BE2C (cell line): ENCODE data around the gene PPP1CB.

Source experiments
- DNase-seq: peaks from one replicate; pipeline ENCODE4 v3.0.0-alpha.2; 2020
- H3K27me3 ChIP-seq: fragments of 250-450 bp; sonication (Bioruptor Pico); 2 replicates; pipeline ENCODE4 v1.5.1; 2020; ENCODE audit warnings: mild to moderate bottlenecking
- H3K36me3 ChIP-seq: fragments of 250-450 bp; sonication (Bioruptor Pico); 2 replicates; pipeline ENCODE4 v1.5.1; 2020; ENCODE audit warnings: mild to moderate bottlenecking
- H3K4me1 ChIP-seq: fragments of 250-450 bp; sonication (Bioruptor Pico); 2 replicates; pipeline ENCODE4 v1.5.1; 2020
- H3K4me3 ChIP-seq: 2 replicates; pipeline ENCODE4 v1.5.1; 2011; ENCODE audit warnings: low read depth, low read length
- H3K9me3 ChIP-seq: fragments of 250-450 bp; sonication (Bioruptor Pico); 2 replicates; pipeline ENCODE4 v1.5.1; 2020
- CTCF ChIP-seq: IDR thresholded peaks from 2 replicates; pipeline ENCODE4 v1.5.1; 2012; ENCODE audit warnings: mild to moderate bottlenecking, low read depth, low read length

The PPP1CB gene

GRCh38 chr2:28751956-28752630, 463 bp downstream of the PPP1CB start:
- peak overlapping the region; percentile 99 for H3K4me3 ChIP-seq

GRCh38 chr2:28752631-28753376, 1.2 kb downstream of the PPP1CB start:
- H3K9me3 ChIP-seq: no peaks in the 10 kb centered on the region
- DNase-seq: no peak
- H3K27me3 ChIP-seq: no peaks in the 10 kb centered on the region
- H3K4me3 ChIP-seq: peak overlapping the region; percentile 99
- no peak for TF ChIP-seq CTCF
- peaks cover 3% of the 10 kb centered on the region for H3K36me3 ChIP-seq
- peaks cover 10% of the 10 kb centered on the region for H3K4me1 ChIP-seq

More at GRCh38 chr2:28751956-28752630, 463 bp downstream of the PPP1CB start:
- Histone ChIP-seq H3K27me3 (no peaks in the 10 kb centered on the region), H3K9me3 (no peaks in the 10 kb centered on the region), H3K36me3 (peaks cover 3% of the 10 kb centered on the region), H3K4me1 (peaks cover 12% of the 10 kb centered on the region)
- no peak for TF ChIP-seq CTCF
- no peak for DNase-seq

GRCh38 chr2:28754321-28754720, 2.7 kb downstream of the PPP1CB start:
- no peaks in the 10 kb centered on the region for H3K9me3 ChIP-seq
- H3K4me3 ChIP-seq: peak overlapping the region; percentile 5; the same call in 1 of the 2 replicates
- H3K4me1 ChIP-seq: peaks cover 7% of the 10 kb centered on the region
- peaks cover 10% of the 10 kb centered on the region for H3K36me3 ChIP-seq
- no peak for DNase-seq
- H3K27me3 ChIP-seq: no peaks in the 10 kb centered on the region
- no peak for TF ChIP-seq CTCF

GRCh38 chr2:28755421-28755820, 3.8 kb downstream of the PPP1CB start:
- Histone ChIP-seq H3K4me3 (no peak overlapping the region), H3K9me3 (no peaks in the 10 kb centered on the region), H3K27me3 (no peaks in the 10 kb centered on the region), H3K4me1 (peaks cover 2% of the 10 kb centered on the region; the same call in 1 of the 2 replicates), H3K36me3 (peaks cover 16% of the 10 kb centered on the region)
- TF ChIP-seq CTCF: no peak
- DNase-seq: no peak

- no peak for TF ChIP-seq CTCF
- no peaks in the 10 kb centered on the region for H3K4me1 ChIP-seq
- DNase-seq: no peak
These were observed 6.8 kb downstream of the PPP1CB start for GRCh38 chr2:28758459-28758858.

GRCh38 chr2:28761420-28761819, 9.8 kb downstream of the PPP1CB start:
- Histone ChIP-seq H3K27me3 (no peaks in the 10 kb centered on the region), H3K4me1 (no peaks in the 10 kb centered on the region), H3K9me3 (no peaks in the 10 kb centered on the region), H3K4me3 (no peak overlapping the region), H3K36me3 (peaks cover 26% of the 10 kb centered on the region)
- no peak for TF ChIP-seq CTCF
- no peak for DNase-seq

More at GRCh38 chr2:28758459-28758858, 6.8 kb downstream of the PPP1CB start:
- Histone ChIP-seq H3K27me3 (no peaks in the 10 kb centered on the region), H3K4me3 (no peak overlapping the region), H3K36me3 (peaks cover 26% of the 10 kb centered on the region), H3K9me3 (no peaks in the 10 kb centered on the region)
